GM23338 (cell line): Measurements from ENCODE around the gene CKB. TPM values are rescaled to one million over a fixed set of nuclear protein-coding genes. Genes with fewer than 3 reads are reported as not detected.

ENCODE experiments used
- ATAC-seq: fragments of 200-7000 bp; cut with Tn5 transposase; 3 replicates; pipeline ENCODE4 v1.9.1; 2020
- DNase-seq: peaks from one replicate; pipeline ENCODE4 v3.0.0-alpha.2; 2015; ENCODE audit warnings: low spot score
- H2AFZ ChIP-seq: fragments of 200-600 bp; sonication (generic); 2 replicates; pipeline ENCODE4 v1.8.0; 2016; ENCODE audit warnings: antibody characterized with exemption, mild to moderate bottlenecking, moderate library complexity
- H3F3A ChIP-seq: fragments of 200-600 bp; sonication (generic); replicated peaks from 2 replicates; pipeline ENCODE4 v1.8.0; 2017; ENCODE audit warnings: antibody characterized with exemption, mixed run types, low read depth
- H3K27ac ChIP-seq: fragments of 200-600 bp; sonication (generic); 2 replicates; pipeline ENCODE4 v1.6.1; 2016; ENCODE audit warnings: low read depth
- H3K27me3 ChIP-seq: fragments of 200-600 bp; sonication (generic); 2 replicates; pipeline ENCODE4 v1.8.0; 2016; ENCODE audit warnings: mild to moderate bottlenecking, mixed run types, moderate library complexity; ENCODE audit not compliant: insufficient read depth
- H3K36me3 ChIP-seq: fragments of 200-600 bp; sonication (generic); 2 replicates; pipeline ENCODE4 v1.8.0; 2016; ENCODE audit warnings: mild to moderate bottlenecking; ENCODE audit not compliant: insufficient read depth
- H3K4me1 ChIP-seq: fragments of 200-600 bp; sonication (generic); 2 replicates; pipeline ENCODE4 v1.8.0; 2016; ENCODE audit warnings: mild to moderate bottlenecking, moderate library complexity; ENCODE audit not compliant: insufficient read depth
- H3K4me2 ChIP-seq: fragments of 200-600 bp; sonication (generic); 2 replicates; pipeline ENCODE4 v1.7.1; 2017; ENCODE audit warnings: mixed run types
- H3K4me3 ChIP-seq: fragments of 200-600 bp; sonication (generic); 2 replicates; pipeline ENCODE4 v1.6.1; 2016; ENCODE audit warnings: mixed run types
- H3K79me2 ChIP-seq: fragments of 200-600 bp; sonication (generic); replicated peaks from 2 replicates; pipeline ENCODE4 v1.8.0; 2017; ENCODE audit warnings: mild to moderate bottlenecking; ENCODE audit not compliant: insufficient read depth
- H3K9me2 ChIP-seq: fragments of 200-600 bp; sonication (generic); 2 replicates; pipeline ENCODE4 v1.8.0; 2017; ENCODE audit not compliant: insufficient read depth
- H4K20me1 ChIP-seq: fragments of 200-600 bp; sonication (generic); replicated peaks from 2 replicates; pipeline ENCODE4 v1.8.0; 2017; ENCODE audit warnings: mild to moderate bottlenecking; ENCODE audit not compliant: insufficient read depth
- H3K27ac Mint-ChIP-seq: 2 replicates; pipeline ENCODE4 v1.8.0; 2020; ENCODE audit warnings: inconsistent platforms, mild to moderate bottlenecking, moderate library complexity, mixed read lengths
- H3K27me3 Mint-ChIP-seq: 3 replicates; pipeline ENCODE4 v1.8.0; 2022; ENCODE audit warnings: low read depth, mild to moderate bottlenecking, moderate library complexity, mixed read lengths, inconsistent platforms; ENCODE audit not compliant: insufficient read depth, poor library complexity
- H3K36me3 Mint-ChIP-seq: 3 replicates; pipeline ENCODE4 v1.8.0; 2021; ENCODE audit warnings: low read depth, mild to moderate bottlenecking, inconsistent platforms, moderate library complexity, mixed read lengths
- H3K4me1 Mint-ChIP-seq: 3 replicates; pipeline ENCODE4 v1.8.0; 2020; ENCODE audit warnings: mild to moderate bottlenecking, inconsistent platforms, mixed read lengths
- H3K4me3 Mint-ChIP-seq: 3 replicates; pipeline ENCODE4 v1.8.0; 2021; ENCODE audit warnings: moderate library complexity, mild to moderate bottlenecking, inconsistent platforms, mixed read lengths
- H3K9me3 Mint-ChIP-seq: 3 replicates; pipeline ENCODE4 v1.8.0; 2020; ENCODE audit warnings: moderate library complexity, mild to moderate bottlenecking, inconsistent platforms, mixed read lengths
- CREB1 ChIP-seq: fragments of 250-450 bp; sonication (Bioruptor Pico); IDR thresholded peaks from 2 replicates; pipeline ENCODE4 v1.5.0; 2020; ENCODE audit warnings: low read depth, mild to moderate bottlenecking, moderate library complexity
- CTCF ChIP-seq, 2 experiments: fragments of 200-600 bp in 1 of 2; sonication (generic) in 1 of 2; conservative IDR thresholded peaks; 2 replicates each; pipeline versions ENCODE4 v1.5.1 to v1.6.1; 2016 to 2017; ENCODE audit warnings: antibody characterized with exemption in 2 of 2, low read depth in 2 of 2, mild to moderate bottlenecking in 2 of 2, moderate library complexity in 1 of 2
- POLR2AphosphoS5 ChIP-seq: IDR thresholded peaks from 2 replicates; pipeline ENCODE4 v1.6.1; 2016; ENCODE audit warnings: antibody characterized with exemption, low read depth
- REST ChIP-seq: IDR thresholded peaks from one replicate; pipeline ENCODE4 v1.6.1; 2018; ENCODE audit warnings: antibody characterized with exemption; ENCODE audit not compliant: unreplicated experiment
- STAT1 ChIP-seq: IDR thresholded peaks from one replicate; pipeline ENCODE4 v1.6.1; 2016; ENCODE audit warnings: antibody characterized with exemption; ENCODE audit not compliant: unreplicated experiment
- polyA plus RNA-seq: library from polyadenylated mRNA; unstranded; fragments of >200 nt; fragmentation: Nextera tagmentation; extraction: Ambion mirVana; gene quantifications from 2 replicates; pipeline ENCODE4 v1.2.1, GENCODE V29; 2016
- total RNA-seq: library from RNA; depleted of rRNA; stranded (reverse); fragments of >200 nt; shearing (Covaris generic); gene quantifications from 2 replicates; pipeline ENCODE4 v1.2.3, GENCODE V29; 2014

Gene CKB
- total and polyA plus RNA-seq, 2 experiments from 2014 or later: 604 to 852 TPM

GRCh38 chr14:103563844-103564505 is 41.3 kb upstream of the CKB start:
- Histone ChIP-seq H4K20me1 (peaks cover 34% of the 10 kb centered on the region), H3K27me3 (no peaks in the 10 kb centered on the region), H2AFZ (no peak overlapping the region), H3K79me2 (peaks cover 92% of the 10 kb centered on the region), H3F3A (peaks cover 22% of the 10 kb centered on the region), H3K4me2 (peak overlapping the region; percentile 99), H3K4me3 (peak overlapping the region; percentile 100), H3K27ac (no peak overlapping the region), H3K36me3 (peaks cover 15% of the 10 kb centered on the region; the same call in 1 of the 2 replicates), H3K4me1 (peaks cover 20% of the 10 kb centered on the region), H3K9me2 (no peaks in the 10 kb centered on the region)
- peaks cover 36% of the 10 kb centered on the region for H3K4me1 Mint-ChIP-seq
- H3K36me3 Mint-ChIP-seq: peaks cover 31% of the 10 kb centered on the region
- DNase-seq (no peak), ATAC-seq (no peak)
- TF ChIP-seq REST: no peak
- no peak for TF ChIP-seq CTCF (conservative IDR thresholded peaks at IDR 0.05; ENCODE audit: low read depth in 2 of 2)
- H3K4me3 Mint-ChIP-seq: peak overlapping the region; percentile 90
- H3K27ac Mint-ChIP-seq: no peak overlapping the region
- no peaks in the 10 kb centered on the region; the same call in 2 of the 3 replicates for H3K9me3 Mint-ChIP-seq
- H3K27me3 Mint-ChIP-seq: peaks cover 6% of the 10 kb centered on the region

GRCh38 chr14:103563226-103563620 is 40.6 kb upstream of the CKB start:
- Histone ChIP-seq H3K4me1 (peaks cover 16% of the 10 kb centered on the region), H3K36me3 (peaks cover 15% of the 10 kb centered on the region; the same call in 1 of the 2 replicates), H3K27ac (peak overlapping the region; percentile 91; the same call in 1 of the 2 replicates), H2AFZ (peak overlapping the region; percentile 74; the same call in 1 of the 2 replicates), H3K4me3 (peak overlapping the region; percentile 100), H3K79me2 (peaks cover 92% of the 10 kb centered on the region), H3K4me2 (peak overlapping the region; percentile 99), H4K20me1 (peaks cover 34% of the 10 kb centered on the region), H3K27me3 (no peaks in the 10 kb centered on the region), H3F3A (peaks cover 27% of the 10 kb centered on the region), H3K9me2 (no peaks in the 10 kb centered on the region)
- ATAC-seq (peak; percentile 65), DNase-seq (no peak)
- Mint-ChIP-seq H3K9me3 (no peaks in the 10 kb centered on the region; the same call in 2 of the 3 replicates), H3K27me3 (peaks cover 6% of the 10 kb centered on the region), H3K4me3 (peak overlapping the region; percentile 90), H3K27ac (peak overlapping the region; percentile 42), H3K4me1 (peaks cover 33% of the 10 kb centered on the region), H3K36me3 (peaks cover 37% of the 10 kb centered on the region)
- TF ChIP-seq CREB1: no peak
- TF ChIP-seq STAT1: no peak
- 0 out of 2 replicates have a peak, but pooled peaks have one; percentile 7 for TF ChIP-seq POLR2AphosphoS5
- TF ChIP-seq CTCF (conservative IDR thresholded peaks at IDR 0.05; ENCODE audit: low read depth in 2 of 2): no peak
